ENCODE results near the gene TMEM74B. TPM values are rescaled to one million over a fixed set of nuclear protein-coding genes. Genes with fewer than 3 reads are reported as not detected.

Gene TMEM74B
- total RNA-seq, 1 donor from 2014 or later = 4.2 TPM

GRCh38 chr20:1165941-1166340 lies 18.8 kb downstream of the TMEM74B start:
- H3K36me3 ChIP-seq = peaks cover 94% of the 10 kb centered on the region
- intact Hi-C loops (cut with micrococcal nuclease) = no loop called here
- H3K4me1 ChIP-seq = peaks cover 31% of the 10 kb centered on the region
- no peaks in the 10 kb centered on the region for H3K27me3 ChIP-seq (ENCODE audit: low read depth)
- no peak for TF ChIP-seq CTCF (IDR thresholded peaks at IDR 0.05; ENCODE audit: borderline replicate concordance)
- no peaks in the 10 kb centered on the region for H3K9me3 ChIP-seq (replicated peaks)
- no peak for DNase-seq
- no peak overlapping the region for H3K27ac ChIP-seq (replicated peaks)
- no peak overlapping the region for H3K4me3 ChIP-seq

- H3K36me3 ChIP-seq = peaks cover 94% of the 10 kb centered on the region
- intact Hi-C loops (cut with micrococcal nuclease) = no loop called here
- DNase-seq = no peak
- no peak overlapping the region for H3K27ac ChIP-seq (replicated peaks)
- peaks cover 31% of the 10 kb centered on the region for H3K4me1 ChIP-seq
- H3K9me3 ChIP-seq (replicated peaks) = no peaks in the 10 kb centered on the region
- TF ChIP-seq CTCF (IDR thresholded peaks at IDR 0.05; ENCODE audit: borderline replicate concordance) = no peak
- no peak overlapping the region for H3K4me3 ChIP-seq
- H3K27me3 ChIP-seq (ENCODE audit: low read depth) = no peaks in the 10 kb centered on the region
These were observed 19.3 kb downstream of the TMEM74B start for GRCh38 chr20:1165521-1165920.

- intact Hi-C loops (cut with micrococcal nuclease) = no loop called here
- Histone ChIP-seq H3K4me1 (peaks cover 31% of the 10 kb centered on the region), H3K27me3 (ENCODE audit: low read depth) (no peaks in the 10 kb centered on the region), H3K9me3 (replicated peaks) (no peaks in the 10 kb centered on the region), H3K27ac (replicated peaks) (no peak overlapping the region), H3K36me3 (peaks cover 94% of the 10 kb centered on the region), H3K4me3 (no peak overlapping the region)
- TF ChIP-seq CTCF (IDR thresholded peaks at IDR 0.05; ENCODE audit: borderline replicate concordance) = no peak
- DNase-seq = no peak
These were observed 19.9 kb downstream of the TMEM74B start for GRCh38 chr20:1164871-1165270.

GRCh38 chr20:1163653-1164052 lies 21.1 kb downstream of the TMEM74B start:
- no peak for TF ChIP-seq CTCF (IDR thresholded peaks at IDR 0.05; ENCODE audit: borderline replicate concordance)
- Histone ChIP-seq H3K27me3 (ENCODE audit: low read depth) (no peaks in the 10 kb centered on the region), H3K27ac (replicated peaks) (peak overlapping the region; percentile 13), H3K9me3 (replicated peaks) (no peaks in the 10 kb centered on the region), H3K4me3 (no peak overlapping the region), H3K36me3 (peaks cover 83% of the 10 kb centered on the region), H3K4me1 (peaks cover 31% of the 10 kb centered on the region)
- intact Hi-C loops (cut with micrococcal nuclease) = no loop called here
- no peak for DNase-seq

- TF ChIP-seq CTCF (IDR thresholded peaks at IDR 0.05; ENCODE audit: borderline replicate concordance) = no peak
- Histone ChIP-seq H3K27ac (replicated peaks) (peak overlapping the region; percentile 13), H3K4me1 (peaks cover 31% of the 10 kb centered on the region), H3K4me3 (no peak overlapping the region), H3K36me3 (peaks cover 77% of the 10 kb centered on the region), H3K9me3 (replicated peaks) (no peaks in the 10 kb centered on the region), H3K27me3 (ENCODE audit: low read depth) (no peaks in the 10 kb centered on the region)
- intact Hi-C loops (cut with micrococcal nuclease) = no loop called here
- no peak for DNase-seq
These were observed 21.7 kb downstream of the TMEM74B start for GRCh38 chr20:1163105-1163504.

- intact Hi-C loops (cut with micrococcal nuclease) = no loop called here
- Histone ChIP-seq H3K36me3 (peaks cover 69% of the 10 kb centered on the region), H3K9me3 (replicated peaks) (peaks cover 6% of the 10 kb centered on the region), H3K4me3 (no peak overlapping the region), H3K27me3 (ENCODE audit: low read depth) (no peaks in the 10 kb centered on the region), H3K4me1 (peaks cover 31% of the 10 kb centered on the region), H3K27ac (replicated peaks) (no peak overlapping the region)
- no peak for DNase-seq
- TF ChIP-seq CTCF (IDR thresholded peaks at IDR 0.05; ENCODE audit: borderline replicate concordance) = no peak
These were observed 23.8 kb downstream of the TMEM74B start for GRCh38 chr20:1160991-1161390.
